Measurements from ENCODE around the gene UNC5C.

UNC5C gene

GRCh38 chr4:95379633-95380032 is 169.1 kb downstream of the UNC5C start:
- H3K4me3 ChIP-seq (ENCODE audit: control insufficient read depth, low read depth, low read length), result no peak overlapping the region
- TF ChIP-seq, protein P1, sequence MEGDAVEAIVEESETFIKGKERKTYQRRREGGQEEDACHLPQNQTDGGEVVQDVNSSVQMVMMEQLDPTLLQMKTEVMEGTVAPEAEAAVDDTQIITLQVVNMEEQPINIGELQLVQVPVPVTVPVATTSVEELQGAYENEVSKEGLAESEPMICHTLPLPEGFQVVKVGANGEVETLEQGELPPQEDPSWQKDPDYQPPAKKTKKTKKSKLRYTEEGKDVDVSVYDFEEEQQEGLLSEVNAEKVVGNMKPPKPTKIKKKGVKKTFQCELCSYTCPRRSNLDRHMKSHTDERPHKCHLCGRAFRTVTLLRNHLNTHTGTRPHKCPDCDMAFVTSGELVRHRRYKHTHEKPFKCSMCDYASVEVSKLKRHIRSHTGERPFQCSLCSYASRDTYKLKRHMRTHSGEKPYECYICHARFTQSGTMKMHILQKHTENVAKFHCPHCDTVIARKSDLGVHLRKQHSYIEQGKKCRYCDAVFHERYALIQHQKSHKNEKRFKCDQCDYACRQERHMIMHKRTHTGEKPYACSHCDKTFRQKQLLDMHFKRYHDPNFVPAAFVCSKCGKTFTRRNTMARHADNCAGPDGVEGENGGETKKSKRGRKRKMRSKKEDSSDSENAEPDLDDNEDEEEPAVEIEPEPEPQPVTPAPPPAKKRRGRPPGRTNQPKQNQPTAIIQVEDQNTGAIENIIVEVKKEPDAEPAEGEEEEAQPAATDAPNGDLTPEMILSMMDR (conservative IDR thresholded peaks at IDR 0.05; ENCODE audit: control insufficient read depth, insufficient read depth, low read depth, low read length), result no peak
- DNase-seq (ENCODE audit: low read depth), result no peak

GRCh38 chr4:95377366-95377900 is 171.3 kb downstream of the UNC5C start:
- no peak overlapping the region for H3K4me3 ChIP-seq (ENCODE audit: control insufficient read depth, low read depth, low read length)
- TF ChIP-seq, protein P1 (conservative IDR thresholded peaks at IDR 0.05; ENCODE audit: control insufficient read depth, insufficient read depth, low read depth, low read length), result no peak
- no peak for DNase-seq (ENCODE audit: low read depth)

GRCh38 chr4:95371476-95372224 is 177.1 kb downstream of the UNC5C start:
- DNase-seq (ENCODE audit: low read depth), result no peak
- TF ChIP-seq, protein P1 (conservative IDR thresholded peaks at IDR 0.05; ENCODE audit: control insufficient read depth, insufficient read depth, low read depth, low read length), result no peak
- H3K4me3 ChIP-seq (ENCODE audit: control insufficient read depth, low read depth, low read length), result no peak overlapping the region

DNA sequence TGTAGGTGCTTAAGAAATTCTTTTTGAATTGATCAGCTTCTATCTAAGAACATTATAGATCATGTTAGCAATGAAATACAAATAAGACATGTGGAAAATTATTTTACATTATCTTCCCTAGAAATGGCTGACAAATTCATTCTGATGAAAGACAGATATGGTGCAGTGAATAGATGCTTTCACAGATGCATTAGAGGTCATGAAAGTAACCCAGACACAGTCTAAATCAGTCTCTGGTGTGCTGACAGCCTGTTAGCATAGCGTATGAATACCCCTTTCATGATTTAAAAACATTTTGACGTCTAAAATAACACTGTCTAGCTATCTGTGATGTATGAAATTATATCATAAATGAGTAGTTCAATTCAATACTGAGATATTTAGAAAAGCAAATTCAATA is 180.9 kb downstream of the UNC5C start:
- no peak for DNase-seq (ENCODE audit: low read depth)
- TF ChIP-seq, protein P1 (conservative IDR thresholded peaks at IDR 0.05; ENCODE audit: control insufficient read depth, insufficient read depth, low read depth, low read length), result no peak
- no peak overlapping the region for H3K4me3 ChIP-seq (ENCODE audit: control insufficient read depth, low read depth, low read length)

DNA sequence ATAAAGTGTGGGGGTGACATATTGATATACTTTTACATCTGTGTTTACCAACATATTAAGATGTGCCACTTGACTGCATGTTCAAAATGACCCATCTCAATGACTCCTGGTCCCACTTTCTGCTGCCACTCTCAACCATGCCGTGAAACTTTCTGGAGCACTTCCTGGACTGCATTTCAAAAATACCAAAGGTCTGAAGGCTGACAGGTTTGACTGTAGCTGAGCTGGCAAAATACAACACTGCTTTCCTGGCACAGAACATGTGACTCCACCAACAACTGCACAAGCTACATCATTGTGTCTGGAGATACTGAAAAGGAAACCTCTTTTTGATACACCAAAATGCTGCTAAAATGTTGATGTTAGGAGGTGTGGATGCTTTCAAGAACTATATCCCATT is 184.8 kb downstream of the UNC5C start:
- no peak overlapping the region for H3K4me3 ChIP-seq (ENCODE audit: control insufficient read depth, low read depth, low read length)
- TF ChIP-seq, protein P1 (conservative IDR thresholded peaks at IDR 0.05; ENCODE audit: control insufficient read depth, insufficient read depth, low read depth, low read length), result no peak
- DNase-seq (ENCODE audit: low read depth), result no peak

- TF ChIP-seq, protein P1 (conservative IDR thresholded peaks at IDR 0.05; ENCODE audit: control insufficient read depth, insufficient read depth, low read depth, low read length), result no peak
- DNase-seq (ENCODE audit: low read depth), result no peak
- no peak overlapping the region for H3K4me3 ChIP-seq (ENCODE audit: control insufficient read depth, low read depth, low read length)
Measured at GRCh38 chr4:95363559-95363925, 185.2 kb downstream of the UNC5C start.
